GM18517 (cell line): ENCODE data around the gene REPS2.

Experiments used
- ATAC-seq: cut with Tn5 transposase; IDR thresholded peaks from one replicate; pipeline ENCODE4 v1.9.1; 2021; ENCODE audit warnings: mild to moderate bottlenecking, moderate library complexity; ENCODE audit not compliant: unreplicated experiment

REPS2 gene

GRCh38 chrX:17192106-17192505 is 245.6 kb downstream of the REPS2 start:
- ATAC-seq: no peak
